Breast epithelium (tissue), 4 donors: ENCODE measurements around the gene OR2C1. TPM values are rescaled to one million over a fixed set of nuclear protein-coding genes. Genes with fewer than 3 reads are reported as not detected.

Experiments used
- DNase-seq, 2 donors: peaks; one replicate each; pipeline ENCODE4 v3.0.0-alpha.2; 2019; ENCODE audit warnings: low spot score in 2 of 2
- H3K27ac ChIP-seq, 2 donors: fragments of 200-600 bp; sonication (generic) in 1 of 2; one replicate each; pipeline ENCODE4 v1.5.1; 2016 to 2019; ENCODE audit warnings: mild to moderate bottlenecking in 1 of 2
- H3K27me3 ChIP-seq, 2 donors: fragments of 200-600 bp; sonication (generic) in 1 of 2; one replicate each; pipeline versions ENCODE4 v1.5.1 to v1.6.0; 2017 to 2019; ENCODE audit warnings: control low read depth in 1 of 2, mild to moderate bottlenecking in 1 of 2
- H3K36me3 ChIP-seq: fragments of 200-600 bp; one replicate; pipeline ENCODE4 v1.5.1; 2019
- H3K4me1 ChIP-seq, 2 donors: fragments of 200-600 bp; sonication (generic); one replicate each; pipeline ENCODE4 v1.5.1; 2016 to 2019; ENCODE audit warnings: control low read depth in 1 of 2
- H3K4me3 ChIP-seq, 3 donors: fragments of 200-600 bp; sonication (generic); 1 replicate in 2 of 3; 2 replicates in 1 of 3; pipeline ENCODE4 v1.5.1; 2016 to 2019; ENCODE audit warnings: mild to moderate bottlenecking in 3 of 3, moderate library complexity in 2 of 3
- H3K9me3 ChIP-seq, 2 donors: fragments of 200-600 bp; sonication (generic) in 1 of 2; one replicate each; pipeline ENCODE4 v1.5.1; 2016 to 2019; ENCODE audit warnings: control low read depth in 1 of 2
- POLR2A ChIP-seq: fragments of 450-650 bp; IDR thresholded peaks from one replicate; pipeline ENCODE4 v1.6.1; 2016; ENCODE audit warnings: antibody characterized with exemption, mild to moderate bottlenecking, moderate library complexity
- POLR2AphosphoS5 ChIP-seq, 3 donors: sonication (generic); formaldehyde crosslinking; IDR thresholded peaks; one replicate each; pipeline ENCODE4 v1.6.1; 2017; ENCODE audit warnings: antibody characterized with exemption in 3 of 3
- intact Hi-C: fragments of 100-400 bp; cut with DNase I; formaldehyde crosslinking; loops from one replicate; pipeline ENCODE4 v1.15.1; 2023; ENCODE audit warnings: low total_unique reads
- total RNA-seq, 3 donors: library from RNA; depleted of rRNA; stranded (reverse); fragments of >200 nt; gene quantifications; one replicate each; pipeline ENCODE4 v1.1.0, GENCODE V29; 2016
- TF ChIP-seq, protein P1 (sequence below), 3 donors: fragments of 450-650 bp; IDR thresholded peaks; one replicate each; pipeline ENCODE4 v1.5.1; 2016 to 2017; ENCODE audit warnings: antibody characterized with exemption in 3 of 3, mild to moderate bottlenecking in 3 of 3, moderate library complexity in 3 of 3

OR2C1 gene
- total RNA-seq, 3 donors from 2014 or later = 0.29 TPM; not detected in 2

DNA sequence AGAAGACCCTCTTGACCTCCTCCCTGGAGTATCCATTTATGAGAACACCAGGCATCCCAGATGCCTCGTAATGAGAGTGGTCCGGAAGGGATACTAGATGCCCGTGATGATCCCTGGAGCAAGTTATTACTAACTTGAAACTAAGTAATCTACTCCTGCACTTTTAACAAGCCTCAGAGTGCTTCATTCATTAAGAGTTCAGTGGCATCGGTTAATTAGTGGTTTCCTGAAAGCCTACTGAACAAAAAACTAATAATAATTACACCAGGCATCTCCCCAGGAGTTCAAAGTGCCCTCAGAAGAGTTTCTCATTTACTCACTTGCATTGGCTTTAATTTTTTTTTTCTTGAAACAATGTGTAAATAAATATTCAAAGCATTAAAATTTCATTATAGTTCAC lies 28.2 kb upstream of the OR2C1 start:
- DNase-seq = no peak
- intact Hi-C loops = no loop called here
- TF ChIP-seq POLR2A (no peak), POLR2AphosphoS5 (IDR thresholded peaks at IDR 0.05) (no peak)
- TF ChIP-seq, protein P1, sequence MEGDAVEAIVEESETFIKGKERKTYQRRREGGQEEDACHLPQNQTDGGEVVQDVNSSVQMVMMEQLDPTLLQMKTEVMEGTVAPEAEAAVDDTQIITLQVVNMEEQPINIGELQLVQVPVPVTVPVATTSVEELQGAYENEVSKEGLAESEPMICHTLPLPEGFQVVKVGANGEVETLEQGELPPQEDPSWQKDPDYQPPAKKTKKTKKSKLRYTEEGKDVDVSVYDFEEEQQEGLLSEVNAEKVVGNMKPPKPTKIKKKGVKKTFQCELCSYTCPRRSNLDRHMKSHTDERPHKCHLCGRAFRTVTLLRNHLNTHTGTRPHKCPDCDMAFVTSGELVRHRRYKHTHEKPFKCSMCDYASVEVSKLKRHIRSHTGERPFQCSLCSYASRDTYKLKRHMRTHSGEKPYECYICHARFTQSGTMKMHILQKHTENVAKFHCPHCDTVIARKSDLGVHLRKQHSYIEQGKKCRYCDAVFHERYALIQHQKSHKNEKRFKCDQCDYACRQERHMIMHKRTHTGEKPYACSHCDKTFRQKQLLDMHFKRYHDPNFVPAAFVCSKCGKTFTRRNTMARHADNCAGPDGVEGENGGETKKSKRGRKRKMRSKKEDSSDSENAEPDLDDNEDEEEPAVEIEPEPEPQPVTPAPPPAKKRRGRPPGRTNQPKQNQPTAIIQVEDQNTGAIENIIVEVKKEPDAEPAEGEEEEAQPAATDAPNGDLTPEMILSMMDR (IDR thresholded peaks at IDR 0.05) = no peak
- Histone ChIP-seq H3K4me3 (no peak overlapping the region), H3K27ac (no peak overlapping the region), H3K4me1 (no peaks in the 10 kb centered on the region), H3K36me3 (no peaks in the 10 kb centered on the region), H3K27me3 (no peaks in the 10 kb centered on the region), H3K9me3 (peaks cover 37 to 60% of the 10 kb centered on the region in 2 donors)

DNA sequence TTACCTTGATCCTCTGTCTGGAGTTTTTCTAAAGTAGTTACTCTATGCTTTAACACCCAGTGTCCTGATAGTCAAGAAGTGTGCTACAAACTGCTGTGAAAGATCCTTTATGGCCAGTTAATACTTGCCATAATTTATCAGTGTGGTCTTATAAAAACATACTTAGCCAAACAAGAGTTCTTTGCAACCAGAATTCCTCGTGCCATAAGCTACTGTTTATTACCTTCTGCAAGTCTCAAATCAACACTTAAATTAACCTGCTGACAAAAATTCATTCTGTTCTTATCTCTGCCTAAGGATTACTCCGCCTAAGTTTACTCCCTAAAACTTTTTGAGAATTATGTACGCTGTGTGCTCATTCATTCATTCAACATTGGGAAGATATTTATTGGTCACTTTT lies 27.6 kb upstream of the OR2C1 start:
- Histone ChIP-seq H3K27ac (no peak overlapping the region), H3K4me1 (no peaks in the 10 kb centered on the region), H3K9me3 (peaks cover 31 to 54% of the 10 kb centered on the region in 2 donors), H3K36me3 (no peaks in the 10 kb centered on the region), H3K27me3 (no peaks in the 10 kb centered on the region), H3K4me3 (no peak overlapping the region)
- intact Hi-C loops = no loop called here
- DNase-seq = no peak
- TF ChIP-seq, protein P1 (IDR thresholded peaks at IDR 0.05) = no peak
- TF ChIP-seq POLR2AphosphoS5 (IDR thresholded peaks at IDR 0.05) (no peak), POLR2A (no peak)

DNA sequence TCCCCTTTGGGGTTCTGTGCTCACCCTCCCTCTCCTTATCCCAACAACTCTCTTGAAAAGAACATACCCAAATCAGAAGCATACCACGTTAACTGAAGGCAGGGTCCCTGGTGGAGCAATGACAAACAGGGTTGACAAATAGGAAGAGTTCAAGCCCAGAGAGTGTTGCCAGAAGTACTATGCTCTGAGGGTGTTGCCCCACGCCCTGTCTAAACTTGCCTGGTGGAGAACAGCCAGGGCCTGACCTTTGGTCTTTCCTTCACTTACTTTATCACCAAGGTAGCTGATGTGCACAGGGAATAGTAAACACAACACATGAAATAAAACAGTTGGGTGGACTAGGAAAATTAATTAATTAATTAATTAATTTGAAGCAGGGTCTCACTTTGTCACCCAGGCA lies 27.0 kb upstream of the OR2C1 start:
- Histone ChIP-seq H3K27me3 (no peaks in the 10 kb centered on the region), H3K4me3 (no peak overlapping the region), H3K4me1 (no peaks in the 10 kb centered on the region), H3K36me3 (no peaks in the 10 kb centered on the region), H3K27ac (no peak overlapping the region), H3K9me3 (peaks cover 31 to 54% of the 10 kb centered on the region in 2 donors)
- TF ChIP-seq, protein P1 (IDR thresholded peaks at IDR 0.05) = no peak
- TF ChIP-seq POLR2AphosphoS5 (IDR thresholded peaks at IDR 0.05) (no peak), POLR2A (no peak)
- intact Hi-C loops = no loop called here
- no peak for DNase-seq

DNA sequence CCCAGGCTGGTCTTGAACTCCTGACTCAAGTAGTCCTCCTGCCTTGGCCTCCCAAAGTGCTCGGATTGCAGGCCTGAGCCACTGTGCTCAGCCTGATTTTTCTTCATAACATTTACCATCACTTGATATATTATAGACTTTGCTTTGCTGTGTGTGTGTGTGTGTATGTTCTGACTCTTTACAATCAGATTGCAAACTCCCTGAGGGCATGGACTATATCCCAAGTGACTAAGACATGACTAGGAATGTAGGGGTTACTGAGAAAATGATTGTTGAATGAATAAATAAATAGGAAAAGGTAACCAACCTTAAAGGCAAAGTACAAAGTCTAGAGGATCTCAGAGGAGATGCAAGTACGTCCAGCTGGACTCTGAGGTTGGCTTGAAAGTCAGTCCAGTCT lies 9.6 kb upstream of the OR2C1 start:
- H3K9me3 ChIP-seq = peaks cover 0 to 3% of the 10 kb centered on the region in 2 donors

DNA sequence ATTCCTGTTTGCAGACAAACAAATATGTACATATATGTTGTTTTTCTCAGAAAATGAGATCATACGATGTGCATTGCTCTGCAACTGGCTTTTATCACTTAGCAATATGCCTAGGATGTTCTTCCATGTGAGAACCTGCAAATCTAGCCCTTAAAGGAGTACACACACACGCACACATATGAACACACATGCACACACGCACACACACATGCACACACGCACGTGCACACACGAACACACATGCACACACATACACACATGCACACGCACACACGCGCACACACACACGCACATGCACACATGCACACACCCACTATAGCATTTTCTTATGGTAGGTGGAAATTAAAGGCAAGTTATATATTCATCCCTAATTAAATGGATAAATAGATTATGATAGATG lies 8.1 kb upstream of the OR2C1 start:
- TF ChIP-seq, protein P1 (IDR thresholded peaks at IDR 0.05) = no peak
- TF ChIP-seq POLR2A = no peak
- TF ChIP-seq POLR2AphosphoS5 (IDR thresholded peaks at IDR 0.05) = no peak
- no peak overlapping the region for H3K4me3 ChIP-seq
- no peaks in the 10 kb centered on the region for H3K4me1 ChIP-seq
- intact Hi-C loops = no loop called here
- no peaks in the 10 kb centered on the region for H3K36me3 ChIP-seq
- H3K27me3 ChIP-seq = no peaks in the 10 kb centered on the region
- no peak overlapping the region for H3K27ac ChIP-seq
- peaks cover 0 to 7% of the 10 kb centered on the region in 2 donors for H3K9me3 ChIP-seq
- no peak for DNase-seq

More for the DNA sequence above, 9.6 kb upstream of the OR2C1 start:
- no peak for TF ChIP-seq POLR2A
- TF ChIP-seq POLR2AphosphoS5 (IDR thresholded peaks at IDR 0.05) = no peak
- TF ChIP-seq, protein P1 (IDR thresholded peaks at IDR 0.05) = no peak
- H3K36me3 ChIP-seq = no peaks in the 10 kb centered on the region
- no peaks in the 10 kb centered on the region for H3K27me3 ChIP-seq
- H3K4me1 ChIP-seq = no peaks in the 10 kb centered on the region
- intact Hi-C loops = no loop called here
- no peak overlapping the region for H3K4me3 ChIP-seq
- H3K27ac ChIP-seq = no peak overlapping the region
- DNase-seq = no peak
